Loucy (cell line): ENCODE measurements around the gene NR3C2.
"Not testable (repeated sequence)": the region's sequence is repeated elsewhere in the genome, so short reads cannot be mapped to it uniquely, and the experiment has no call there.

ENCODE experiments used
- H2AFZ ChIP-seq: fragments of 200-600 bp; sonication (generic); 2 replicates; pipeline ENCODE4 v1.6.0; 2016; ENCODE audit warnings: antibody characterized with exemption, mild to moderate bottlenecking, low read length, moderate library complexity
- H3F3A ChIP-seq: fragments of 200-600 bp; 2 replicates; pipeline ENCODE4 v1.6.0; 2016; ENCODE audit warnings: antibody characterized with exemption, low read depth, mild to moderate bottlenecking
- H3K27me3 ChIP-seq: fragments of 200-600 bp; sonication (generic); 2 replicates; pipeline ENCODE4 v1.6.1; 2014; ENCODE audit warnings: low read length, mild to moderate bottlenecking; ENCODE audit not compliant: insufficient read depth, poor library complexity, severe bottlenecking
- H3K36me3 ChIP-seq: fragments of 200-600 bp; sonication (generic); 2 replicates; pipeline ENCODE4 v1.6.1; 2016; ENCODE audit warnings: low read length; ENCODE audit not compliant: insufficient read depth
- H3K4me1 ChIP-seq: fragments of 200-600 bp; sonication (generic); 2 replicates; pipeline ENCODE4 v1.5.1; 2014; ENCODE audit warnings: low read length, mild to moderate bottlenecking; ENCODE audit not compliant: insufficient read depth, poor library complexity, severe bottlenecking
- H3K4me2 ChIP-seq: fragments of 200-600 bp; sonication (generic); 2 replicates; pipeline ENCODE4 v1.6.0; 2014; ENCODE audit warnings: antibody characterized with exemption, low read length, low read depth, mild to moderate bottlenecking; ENCODE audit not compliant: poor library complexity, severe bottlenecking
- H3K4me3 ChIP-seq: fragments of 200-600 bp; sonication (generic); 2 replicates; pipeline ENCODE4 v1.5.1; 2014; ENCODE audit warnings: low read length, mild to moderate bottlenecking, mixed read lengths; ENCODE audit not compliant: poor library complexity, severe bottlenecking
- H3K79me2 ChIP-seq: fragments of 200-600 bp; sonication (generic); 2 replicates; pipeline ENCODE4 v1.6.1; 2014; ENCODE audit warnings: low read length; ENCODE audit not compliant: insufficient read depth
- H3K9ac ChIP-seq: fragments of 200-600 bp; sonication (generic); 2 replicates; pipeline ENCODE4 v1.6.0; 2014; ENCODE audit warnings: mild to moderate bottlenecking, low read depth, low read length, moderate library complexity; ENCODE audit not compliant: poor library complexity, severe bottlenecking
- H3K9me2 ChIP-seq: fragments of 200-600 bp; sonication (generic); replicated peaks from 2 replicates; pipeline ENCODE4 v1.6.1; 2016; ENCODE audit warnings: low read depth, low read length, mixed read lengths
- H3K9me3 ChIP-seq: fragments of 200-600 bp; sonication (generic); 2 replicates; pipeline ENCODE4 v1.6.1; 2014; ENCODE audit warnings: mild to moderate bottlenecking, antibody characterized with exemption, low read length, low read depth; ENCODE audit not compliant: insufficient read depth
- H4K20me1 ChIP-seq: fragments of 200-600 bp; sonication (generic); 2 replicates; pipeline ENCODE4 v1.6.0; 2014; ENCODE audit warnings: antibody characterized with exemption, low read length, mild to moderate bottlenecking; ENCODE audit not compliant: insufficient read depth, poor library complexity, severe bottlenecking
- CTCF ChIP-seq: fragments of 200-600 bp; sonication (generic); conservative IDR thresholded peaks from 2 replicates; pipeline ENCODE4 v1.5.1; 2014; ENCODE audit warnings: mild to moderate bottlenecking, antibody characterized with exemption, low read length
- EZH2phosphoT487 ChIP-seq: fragments of 200-600 bp; IDR thresholded peaks from 2 replicates; pipeline ENCODE4 v1.6.1; 2018; ENCODE audit warnings: antibody characterized with exemption, mild to moderate bottlenecking, moderate library complexity, borderline replicate concordance

Gene NR3C2

DNA sequence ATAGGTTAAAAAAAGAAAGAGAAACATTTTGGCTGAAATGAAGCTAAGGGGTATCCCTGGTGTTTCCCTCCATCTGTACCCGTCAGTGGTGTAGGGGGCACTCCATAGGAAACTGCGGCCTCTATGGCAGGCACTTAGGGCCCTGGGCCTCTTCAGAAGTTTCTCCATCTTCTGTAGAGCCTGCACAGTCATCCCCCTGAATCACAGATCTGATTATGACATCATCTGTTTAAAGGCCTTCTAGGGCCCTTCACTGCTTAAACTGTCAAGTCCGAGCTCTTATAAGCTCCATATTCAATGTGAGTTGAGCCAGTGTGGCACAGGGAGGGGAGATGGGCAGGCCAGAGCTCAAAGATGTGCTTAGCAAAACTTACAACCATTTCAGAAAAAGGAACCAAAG lies 241.3 kb downstream of the NR3C2 start:
- Histone ChIP-seq H2AFZ (no peak overlapping the region), H3K4me1 (no peaks in the 10 kb centered on the region), H3K79me2 (no peaks in the 10 kb centered on the region), H3K9me3 (no peaks in the 10 kb centered on the region), H3K27me3 (no peaks in the 10 kb centered on the region), H3K9me2 (no peaks in the 10 kb centered on the region), H3K4me3 (no peak overlapping the region), H3F3A (no peaks in the 10 kb centered on the region), H3K9ac (no peak overlapping the region), H4K20me1 (no peaks in the 10 kb centered on the region), H3K36me3 (no peaks in the 10 kb centered on the region), H3K4me2 (no peak overlapping the region)
- TF ChIP-seq CTCF, result no peak
- no peak for TF ChIP-seq EZH2phosphoT487

GRCh38 chr4:148196164-148196563 lies 246.1 kb downstream of the NR3C2 start:
- Histone ChIP-seq H3K4me3 (no peak overlapping the region), H3K79me2 (no peaks in the 10 kb centered on the region), H2AFZ (no peak overlapping the region), H3K9me3 (no peaks in the 10 kb centered on the region), H3K9ac (no peak overlapping the region), H3K36me3 (no peaks in the 10 kb centered on the region), H3F3A (no peaks in the 10 kb centered on the region), H3K27me3 (no peaks in the 10 kb centered on the region), H3K4me1 (no peaks in the 10 kb centered on the region), H3K9me2 (no peaks in the 10 kb centered on the region), H3K4me2 (no peak overlapping the region), H4K20me1 (no peaks in the 10 kb centered on the region)
- TF ChIP-seq CTCF (no peak), EZH2phosphoT487 (no peak)

DNA sequence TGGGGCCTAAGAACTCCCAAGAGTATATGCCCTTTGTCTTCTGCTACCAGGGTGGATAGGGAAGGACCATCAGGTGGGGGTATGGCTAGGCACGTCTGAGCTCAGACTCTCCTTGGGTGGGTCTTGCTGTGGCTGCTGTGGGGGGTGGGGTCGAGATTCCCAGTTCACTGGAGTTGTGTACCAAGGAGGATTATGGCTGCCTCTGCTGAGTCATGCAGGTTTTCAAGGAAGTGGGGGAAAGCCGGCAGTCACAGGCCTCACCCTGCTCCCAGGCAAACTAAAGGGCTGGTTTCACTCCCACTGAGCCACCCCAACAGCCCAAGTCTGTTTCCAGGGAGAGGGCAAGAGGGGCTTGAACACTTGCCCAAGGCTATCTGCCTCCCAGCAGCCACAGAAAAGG lies 249.7 kb downstream of the NR3C2 start:
- no peaks in the 10 kb centered on the region for H4K20me1 ChIP-seq
- no peaks in the 10 kb centered on the region for H3K27me3 ChIP-seq
- H3K79me2 ChIP-seq, result no peaks in the 10 kb centered on the region
- TF ChIP-seq CTCF (no peak), EZH2phosphoT487 (no peak)
- no peaks in the 10 kb centered on the region for H3K36me3 ChIP-seq
- H3K4me2 ChIP-seq, result no peak overlapping the region
- H3K4me3 ChIP-seq, result no peak overlapping the region
- H3K9me3 ChIP-seq, result no peaks in the 10 kb centered on the region
- no peaks in the 10 kb centered on the region for H3K4me1 ChIP-seq
- H3K9ac ChIP-seq, result no peak overlapping the region
- H3F3A ChIP-seq, result no peaks in the 10 kb centered on the region
- H3K9me2 ChIP-seq, result no peaks in the 10 kb centered on the region
- H2AFZ ChIP-seq, result no peak overlapping the region

DNA sequence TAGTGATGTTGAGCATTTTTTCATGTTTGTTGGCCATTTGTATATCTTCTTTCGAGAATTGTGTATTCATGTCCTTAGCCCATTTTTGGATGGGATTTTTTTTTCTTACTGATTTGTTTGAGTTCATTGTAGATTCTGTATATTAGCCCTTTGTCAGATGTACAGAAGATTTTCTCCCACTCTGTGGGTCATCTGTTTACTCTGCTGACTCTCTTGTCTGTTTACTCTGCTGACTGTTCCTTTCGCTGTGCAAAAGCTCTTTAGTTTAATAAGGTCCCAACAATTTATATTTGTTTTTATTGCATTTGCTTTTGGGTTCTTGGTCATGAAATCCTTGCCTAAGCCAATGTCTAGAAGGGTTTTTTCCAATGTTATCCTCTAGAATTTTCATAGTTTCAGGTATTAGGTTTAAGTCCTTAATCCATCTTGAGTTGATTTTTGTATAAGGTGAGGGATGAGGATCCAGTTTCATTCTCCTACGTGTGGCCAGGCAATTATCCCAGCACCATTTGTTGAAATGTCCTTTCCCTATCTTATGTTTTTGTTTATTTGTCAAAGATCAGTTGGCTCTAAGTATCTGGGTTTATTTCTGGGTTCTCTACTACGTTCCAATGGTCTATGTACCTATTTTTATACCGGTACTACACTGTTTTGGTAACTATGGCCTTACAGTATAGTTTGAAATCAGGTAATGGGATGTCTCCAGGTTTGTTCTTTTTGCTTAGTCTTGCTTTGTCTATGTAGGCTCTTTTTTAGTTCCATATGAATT lies 254.6 kb downstream of the NR3C2 start:
- not testable (repeated sequence) for H2AFZ ChIP-seq, H3K9ac ChIP-seq, H4K20me1 ChIP-seq, H3K79me2 ChIP-seq, H3K36me3 ChIP-seq, H3K4me3 ChIP-seq, H3K4me2 ChIP-seq, H3K9me2 ChIP-seq, H3K9me3 ChIP-seq, H3K4me1 ChIP-seq, H3K27me3 ChIP-seq, H3F3A ChIP-seq
